Esophagus muscularis mucosa (tissue), 4 donors: ENCODE measurements around the gene ZNF521. TPM values are rescaled to one million over a fixed set of nuclear protein-coding genes. Genes with fewer than 3 reads are reported as not detected.

Experiments
- DNase-seq: peaks from one replicate; pipeline ENCODE4 v3.0.0-alpha.2; 2017; ENCODE audit errors: extremely low spot score
- H3K27ac ChIP-seq, 4 donors: fragments of 200-600 bp; sonication (generic); replicated peaks in 1 of 4; 1 replicate in 3 of 4; 2 replicates in 1 of 4; pipeline ENCODE4 v1.5.1; 2016 to 2019; ENCODE audit warnings: mild to moderate bottlenecking in 1 of 4
- H3K27me3 ChIP-seq, 4 donors: fragments of 200-600 bp; sonication (generic); one replicate each; pipeline versions ENCODE4 v1.5.1 to v1.6.0; 2016 to 2019
- H3K36me3 ChIP-seq, 4 donors: fragments of 200-600 bp; sonication (generic); one replicate each; pipeline ENCODE4 v1.5.1; 2016 to 2019
- H3K4me1 ChIP-seq, 4 donors: fragments of 200-600 bp; sonication (generic); one replicate each; pipeline ENCODE4 v1.5.1; 2016 to 2019
- H3K4me3 ChIP-seq, 4 donors: fragments of 200-600 bp; sonication (generic); 1 replicate in 2 of 4; 2 replicates in 2 of 4; pipeline ENCODE4 v1.5.1; 2016 to 2019; ENCODE audit warnings: mild to moderate bottlenecking in 4 of 4, moderate library complexity in 1 of 4
- H3K9me3 ChIP-seq, 4 donors: fragments of 200-600 bp; sonication (generic); 1 replicate in 3 of 4; 2 replicates in 1 of 4; pipeline ENCODE4 v1.5.1; 2016 to 2019
- EP300 ChIP-seq: sonication (generic); formaldehyde crosslinking; IDR thresholded peaks from one replicate; pipeline ENCODE4 v1.6.1; 2017; ENCODE audit warnings: antibody characterized with exemption
- POLR2A ChIP-seq: fragments of 450-650 bp; IDR thresholded peaks from one replicate; pipeline ENCODE4 v1.6.1; 2017; ENCODE audit warnings: antibody characterized with exemption, moderate library complexity, mild to moderate bottlenecking, low read depth
- POLR2AphosphoS5 ChIP-seq, 2 donors: sonication (generic); formaldehyde crosslinking; IDR thresholded peaks; one replicate each; pipeline ENCODE4 v1.6.1; 2017; ENCODE audit warnings: antibody characterized with exemption in 2 of 2
- WGBS: methylation state at CpG from one replicate; pipeline ENCODE4 v1.1.5; 2018; 5-methylcytosine and 5-hydroxymethylcytosine counted together
- intact Hi-C: fragments of 100-400 bp; cut with DNase I; formaldehyde crosslinking; loops from one replicate; pipeline ENCODE4 v1.15.1; 2023
- total RNA-seq, 4 donors: library from RNA; depleted of rRNA; stranded (reverse); fragments of >200 nt; gene quantifications; one replicate each; pipeline versions ENCODE4 v1.1.0 to v1.2.1, GENCODE V29; 2016
- TF ChIP-seq, protein P1 (sequence below), 3 experiments: fragments of 200-600 bp in 2 of 3; fragments of 450-650 bp in 1 of 3; sonication (generic) in 2 of 3; IDR thresholded peaks; one replicate each; pipeline ENCODE4 v1.5.1; 2017 to 2019; ENCODE audit warnings: antibody characterized with exemption in 3 of 3, mild to moderate bottlenecking in 2 of 3, moderate library complexity in 1 of 3

The ZNF521 gene
- total RNA-seq, 4 donors from 2014 or later: 15.6 to 20.6 (median 16.9) TPM

DNA sequence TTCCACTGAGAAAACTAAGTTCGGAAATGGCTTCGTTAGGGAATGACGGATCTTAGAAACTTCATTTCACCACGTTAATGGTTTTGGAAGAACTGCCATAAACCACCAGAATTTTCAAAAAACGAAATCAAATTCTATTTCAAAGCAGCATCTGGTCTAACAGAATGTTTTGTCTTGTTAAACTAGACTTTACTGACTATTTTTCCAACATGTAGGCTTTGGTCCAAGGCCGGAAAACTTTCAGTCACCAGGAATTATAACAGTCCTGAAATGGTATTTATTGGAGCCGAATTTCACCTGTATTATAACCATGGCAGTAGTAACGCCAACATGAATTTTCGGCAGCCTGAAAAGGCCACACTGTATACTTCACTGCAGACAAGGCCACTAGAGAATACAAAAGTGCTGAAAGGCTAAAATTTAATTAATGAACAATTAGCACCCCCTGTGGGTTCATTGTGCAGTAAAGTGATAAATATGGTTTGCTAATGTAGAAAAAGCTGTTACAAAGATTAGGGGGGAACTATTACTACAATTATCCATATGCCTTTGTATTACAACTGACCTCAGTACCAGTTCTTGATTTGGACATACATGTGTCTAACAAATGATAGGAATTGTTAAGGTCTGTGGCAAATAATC lies 116.4 kb downstream of the ZNF521 start:
- TF ChIP-seq, protein P1, sequence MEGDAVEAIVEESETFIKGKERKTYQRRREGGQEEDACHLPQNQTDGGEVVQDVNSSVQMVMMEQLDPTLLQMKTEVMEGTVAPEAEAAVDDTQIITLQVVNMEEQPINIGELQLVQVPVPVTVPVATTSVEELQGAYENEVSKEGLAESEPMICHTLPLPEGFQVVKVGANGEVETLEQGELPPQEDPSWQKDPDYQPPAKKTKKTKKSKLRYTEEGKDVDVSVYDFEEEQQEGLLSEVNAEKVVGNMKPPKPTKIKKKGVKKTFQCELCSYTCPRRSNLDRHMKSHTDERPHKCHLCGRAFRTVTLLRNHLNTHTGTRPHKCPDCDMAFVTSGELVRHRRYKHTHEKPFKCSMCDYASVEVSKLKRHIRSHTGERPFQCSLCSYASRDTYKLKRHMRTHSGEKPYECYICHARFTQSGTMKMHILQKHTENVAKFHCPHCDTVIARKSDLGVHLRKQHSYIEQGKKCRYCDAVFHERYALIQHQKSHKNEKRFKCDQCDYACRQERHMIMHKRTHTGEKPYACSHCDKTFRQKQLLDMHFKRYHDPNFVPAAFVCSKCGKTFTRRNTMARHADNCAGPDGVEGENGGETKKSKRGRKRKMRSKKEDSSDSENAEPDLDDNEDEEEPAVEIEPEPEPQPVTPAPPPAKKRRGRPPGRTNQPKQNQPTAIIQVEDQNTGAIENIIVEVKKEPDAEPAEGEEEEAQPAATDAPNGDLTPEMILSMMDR (IDR thresholded peaks at IDR 0.05): no peak
- TF ChIP-seq POLR2AphosphoS5 (IDR thresholded peaks at IDR 0.05): no peak
- TF ChIP-seq EP300: no peak
- TF ChIP-seq POLR2A: no peak
- no peak overlapping the region for H3K4me3 ChIP-seq
- no peak overlapping the region for H3K27ac ChIP-seq
- no peaks in the 10 kb centered on the region for H3K36me3 ChIP-seq
- peaks cover 14 to 33% (median 28%) of the 10 kb centered on the region in 4 donors for H3K4me1 ChIP-seq
- no peak for DNase-seq
- H3K27me3 ChIP-seq: no peaks in the 10 kb centered on the region
- no peaks in the 10 kb centered on the region for H3K9me3 ChIP-seq
- 69% methylated on average over 9 of the region's 9 CpGs for WGBS
- intact Hi-C loops: loop anchor here (10.0 kb wide), 1 partner anchor 109 kb away; no protein-coding TSS in a partner anchor

DNA sequence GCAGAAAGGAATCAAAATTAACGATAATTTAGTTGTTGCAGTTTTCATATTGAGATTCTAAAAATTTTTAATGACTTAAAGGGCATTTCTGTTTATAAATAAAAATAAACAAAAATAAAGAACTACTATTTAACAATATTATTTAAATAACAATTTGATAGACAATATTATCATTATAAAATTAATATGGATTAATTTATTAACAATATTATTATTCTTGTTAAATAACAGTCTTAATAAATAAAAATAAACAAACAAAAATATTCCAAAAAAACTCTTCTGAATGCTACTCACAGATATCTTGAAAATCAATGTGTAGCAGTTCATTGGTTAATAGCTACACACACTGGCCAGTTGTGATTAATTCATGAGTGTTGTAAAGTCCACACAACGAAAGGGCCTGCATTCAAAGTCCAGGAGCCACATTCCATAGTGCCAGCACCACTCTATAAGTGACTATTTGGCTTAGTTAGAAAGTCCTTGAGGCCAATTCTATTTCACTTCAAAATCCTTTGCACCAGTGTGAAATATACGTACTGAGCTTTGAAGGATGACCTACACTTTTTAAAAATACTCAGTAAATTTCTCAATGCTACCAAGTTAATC lies 117.1 kb downstream of the ZNF521 start:
- H3K27me3 ChIP-seq: no peaks in the 10 kb centered on the region
- DNase-seq: no peak
- H3K27ac ChIP-seq: peak overlapping the region in 1 of 4 donors; percentile 56
- 86% methylated on average over 3 of the region's 3 CpGs for WGBS
- no peak overlapping the region for H3K4me3 ChIP-seq
- no peaks in the 10 kb centered on the region for H3K36me3 ChIP-seq
- intact Hi-C loops: loop anchor here (10.0 kb wide), 1 partner anchor 110 kb away; no protein-coding TSS in a partner anchor
- peaks cover 20 to 40% (median 34%) of the 10 kb centered on the region in 4 donors for H3K4me1 ChIP-seq
- TF ChIP-seq, protein P1 (IDR thresholded peaks at IDR 0.05): no peak
- no peak for TF ChIP-seq EP300
- TF ChIP-seq POLR2A: no peak
- no peak for TF ChIP-seq POLR2AphosphoS5 (IDR thresholded peaks at IDR 0.05)
- no peaks in the 10 kb centered on the region for H3K9me3 ChIP-seq

DNA sequence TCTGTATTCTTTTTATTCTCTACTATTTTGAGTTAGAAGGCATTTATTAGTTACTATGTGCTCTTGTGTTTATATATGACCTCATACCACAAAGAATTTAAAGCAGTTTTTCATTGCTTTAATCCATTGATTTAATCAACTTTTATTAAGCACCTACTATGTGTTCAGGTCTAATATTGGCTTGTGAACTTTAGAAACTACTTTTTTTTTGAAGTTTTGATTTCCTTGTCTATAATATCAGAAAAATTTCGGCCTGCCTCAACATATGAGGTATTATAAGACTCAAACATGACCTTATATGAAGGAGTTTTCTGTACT lies 117.7 kb downstream of the ZNF521 start:
- Histone ChIP-seq H3K27me3 (no peaks in the 10 kb centered on the region), H3K4me3 (peak overlapping the region in 2 of 4 donors; percentile 21 to 33), H3K9me3 (no peaks in the 10 kb centered on the region), H3K4me1 (peaks cover 16 to 40% (median 38%) of the 10 kb centered on the region in 4 donors), H3K27ac (peak overlapping the region; percentile 5 to 57 (median 52)), H3K36me3 (no peaks in the 10 kb centered on the region)
- TF ChIP-seq POLR2A: no peak
- no peak for TF ChIP-seq EP300
- TF ChIP-seq, protein P1 (IDR thresholded peaks at IDR 0.05): no peak
- TF ChIP-seq POLR2AphosphoS5 (IDR thresholded peaks at IDR 0.05): no peak
- 91% methylated on average over 1 of the region's 1 CpG for WGBS
- intact Hi-C loops: loop anchor here (10.0 kb wide), 1 partner anchor 111 kb away; no protein-coding TSS in a partner anchor
- no peak for DNase-seq

DNA sequence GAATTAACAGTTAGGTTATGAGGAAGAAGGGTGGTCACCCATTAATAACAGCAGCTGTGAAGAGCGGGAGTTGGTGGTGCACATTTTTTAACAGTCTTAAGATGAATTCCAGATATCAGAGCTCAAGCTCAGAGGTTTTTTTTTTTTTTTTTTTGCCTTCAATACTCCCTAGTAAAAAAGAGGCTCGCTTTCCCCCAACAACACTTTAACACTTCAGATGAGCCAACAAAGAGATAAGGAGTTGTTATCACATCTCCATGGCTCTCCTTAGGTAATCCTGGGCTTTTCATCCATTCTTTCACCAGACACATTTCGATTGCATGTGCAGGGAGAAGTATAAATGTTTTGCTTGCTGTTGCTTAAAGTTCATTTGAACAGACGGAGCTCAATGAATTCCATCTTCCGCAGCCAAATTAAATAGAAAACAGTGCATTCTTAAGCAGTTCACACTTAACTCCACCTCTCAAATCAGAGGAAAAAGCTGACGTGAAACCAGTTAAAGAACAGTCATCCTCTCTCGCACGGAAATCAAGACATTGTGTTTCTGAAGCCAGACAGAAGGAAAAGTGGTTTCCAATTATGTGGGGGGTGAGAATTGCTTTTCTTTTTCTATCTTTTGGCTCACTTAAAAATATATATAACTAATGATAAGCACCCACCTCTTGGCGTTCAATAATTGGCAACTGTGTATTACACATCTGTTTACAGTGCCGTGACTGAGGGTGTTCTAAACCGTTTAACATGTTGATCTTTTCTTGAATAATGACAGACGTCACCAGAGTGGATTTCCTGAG lies 118.2 kb downstream of the ZNF521 start:
- Histone ChIP-seq H3K27me3 (no peaks in the 10 kb centered on the region), H3K4me3 (peak overlapping the region in 2 of 4 donors; percentile 21 to 33), H3K9me3 (no peaks in the 10 kb centered on the region), H3K27ac (peak overlapping the region; percentile 5 to 57 (median 52)), H3K4me1 (peaks cover 16 to 40% (median 34%) of the 10 kb centered on the region in 4 donors), H3K36me3 (no peaks in the 10 kb centered on the region)
- 55% methylated on average over 12 of the region's 12 CpGs for WGBS
- peak in 1 of 2 donors; percentile 55 for TF ChIP-seq POLR2AphosphoS5 (IDR thresholded peaks at IDR 0.05)
- no peak for TF ChIP-seq EP300
- intact Hi-C loops: loop anchor here (10.0 kb wide), 1 partner anchor 111 kb away; no protein-coding TSS in a partner anchor
- no peak for DNase-seq

DNA sequence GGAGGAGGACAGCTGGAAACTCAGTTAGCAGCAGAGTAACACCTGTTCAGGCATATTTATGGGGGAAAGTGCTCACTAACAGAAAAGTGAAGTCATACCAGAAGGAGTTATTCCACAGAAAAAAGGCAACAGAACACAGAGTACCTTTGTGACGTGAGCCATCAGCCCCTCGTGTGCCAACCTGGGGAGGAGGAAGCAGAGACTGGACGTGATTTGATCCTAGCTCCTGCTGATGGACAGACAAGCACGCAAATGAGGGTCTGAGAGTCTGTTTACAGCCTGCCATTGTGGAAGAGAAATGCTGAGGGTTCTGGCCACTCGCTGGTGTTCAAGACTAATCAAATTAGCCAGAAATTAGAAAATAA lies 120.7 kb downstream of the ZNF521 start:
- no peak for DNase-seq
- WGBS: 64% methylated on average over 5 of the region's 5 CpGs
- Histone ChIP-seq H3K4me3 (peak overlapping the region in 1 of 4 donors; percentile 15), H3K27me3 (no peaks in the 10 kb centered on the region), H3K27ac (peak overlapping the region; percentile 50 to 72 (median 58)), H3K4me1 (peaks cover 16 to 42% (median 33%) of the 10 kb centered on the region in 4 donors), H3K36me3 (peaks cover 0 to 13% (median 5%) of the 10 kb centered on the region in 4 donors), H3K9me3 (no peaks in the 10 kb centered on the region)
- intact Hi-C loops: loop anchor here (10.0 kb wide), 1 partner anchor 113 kb away; no protein-coding TSS in a partner anchor
- TF ChIP-seq EP300 (no peak), POLR2AphosphoS5 (IDR thresholded peaks at IDR 0.05) (no peak), POLR2A (no peak)
- TF ChIP-seq, protein P1 (IDR thresholded peaks at IDR 0.05): no peak
